GM18873 (cell line): Measurements from ENCODE around the gene FAM72A.
A peak's percentile ranks its signal among the peaks of the same experiment; 100 is the strongest.
"Not testable (repeated sequence)": the region's sequence is repeated elsewhere in the genome, so short reads cannot be mapped to it uniquely, and the experiment has no call there.

Experiments
- ATAC-seq: cut with Tn5 transposase; IDR thresholded peaks from one replicate; pipeline ENCODE4 v1.9.1; 2021; ENCODE audit warnings: mild to moderate bottlenecking, moderate library complexity, moderate number of reproducible peaks; ENCODE audit not compliant: unreplicated experiment, low FRiP score

FAM72A gene

GRCh38 chr1:206218285-206218684 is 15.6 kb upstream of the FAM72A start:
- not testable (repeated sequence) for ATAC-seq

- not testable (repeated sequence) for ATAC-seq
Measured at GRCh38 chr1:206215600-206216392, 13.2 kb upstream of the FAM72A start.

GRCh38 chr1:206210802-206211201 is 8.2 kb upstream of the FAM72A start:
- not testable (repeated sequence) for ATAC-seq

GRCh38 chr1:206205569-206205968 is 2.9 kb upstream of the FAM72A start:
- ATAC-seq = not testable (repeated sequence)

DNA sequence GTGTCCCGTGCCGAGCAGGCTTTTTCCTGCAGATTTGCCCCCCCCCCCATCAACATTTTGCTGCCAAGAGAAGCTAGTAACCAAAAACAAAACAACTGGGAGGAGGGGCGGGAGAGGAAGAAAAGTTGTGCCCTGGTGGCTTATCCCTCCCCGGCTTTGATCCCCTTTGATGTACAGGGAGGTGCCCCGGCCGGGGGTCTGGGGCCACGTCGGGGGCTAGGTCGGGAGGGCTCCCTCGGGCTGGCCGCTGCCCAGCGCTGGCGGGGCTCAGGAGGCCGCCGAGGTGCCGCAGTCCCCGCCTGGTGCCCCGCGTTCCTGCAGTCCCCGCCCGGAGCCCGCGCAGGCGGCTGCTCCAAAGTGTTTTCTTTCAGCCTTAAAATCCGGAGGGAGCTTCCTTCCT is 2.2 kb upstream of the FAM72A start:
- not testable (repeated sequence) for ATAC-seq

DNA sequence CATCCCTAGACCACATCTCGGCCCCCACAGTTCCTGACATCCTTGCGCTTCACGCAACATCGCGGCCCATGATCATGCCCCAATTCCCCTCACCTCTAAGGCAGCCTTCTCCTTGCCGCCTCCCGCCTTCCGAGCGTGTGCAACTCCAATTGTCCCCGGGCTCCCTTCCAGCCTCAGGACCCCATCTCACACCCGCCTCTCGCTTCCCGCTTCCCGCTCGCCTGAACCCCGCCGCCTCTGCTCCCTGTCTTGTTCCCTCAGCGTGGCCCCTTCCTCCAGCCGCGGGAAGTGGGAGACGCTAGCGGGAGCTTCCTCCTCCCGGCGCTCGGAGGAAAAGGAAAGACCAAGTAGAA is 1.5 kb upstream of the FAM72A start:
- ATAC-seq = not testable (repeated sequence)

DNA sequence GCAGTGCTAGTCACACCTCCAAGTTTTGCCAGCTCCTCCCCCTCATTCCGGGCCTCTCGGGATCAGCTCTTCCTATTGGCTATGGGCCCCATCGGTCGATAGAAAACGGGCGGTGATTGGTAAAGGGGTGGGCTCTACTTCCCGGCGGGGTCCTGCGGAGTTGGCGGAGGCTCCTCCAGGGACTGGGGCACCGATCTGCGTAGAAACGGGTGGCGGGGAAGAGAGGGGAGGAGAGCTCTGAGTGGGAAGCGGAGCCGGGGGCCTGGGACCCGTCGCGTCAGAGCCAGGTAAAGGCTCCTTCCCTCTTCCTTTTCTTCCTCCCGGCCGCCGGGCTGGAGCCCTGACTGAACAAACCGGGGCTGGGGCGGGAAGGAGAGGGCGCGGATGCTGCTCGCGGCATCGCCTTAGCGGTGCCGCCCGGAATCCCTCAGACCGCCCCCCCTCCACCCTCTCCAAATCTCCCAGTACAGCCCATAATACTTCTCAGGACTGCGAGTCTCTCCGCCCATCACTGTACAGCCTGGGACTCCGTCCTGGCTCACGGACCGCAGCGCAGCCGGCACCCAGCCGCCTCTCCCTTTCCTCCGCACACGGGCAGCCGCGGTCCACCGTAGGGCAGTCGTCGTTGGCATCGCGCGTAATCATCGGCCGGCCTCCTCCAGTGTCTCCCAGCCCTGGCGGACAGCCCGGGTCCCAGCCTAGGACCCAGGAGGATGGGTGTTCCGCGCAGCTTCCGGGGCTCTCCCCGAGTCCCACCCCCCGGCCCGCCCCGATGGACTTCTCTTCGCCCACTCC is 922 bp upstream of the FAM72A start, which contains the start of gene SRGAP2:
SRGAP2 (plus strand) TSS at position 178 of the 795 bp plus-strand sequence. CDS start 2,430 bp downstream, outside the sequence.
- ATAC-seq = peak; percentile 0

DNA sequence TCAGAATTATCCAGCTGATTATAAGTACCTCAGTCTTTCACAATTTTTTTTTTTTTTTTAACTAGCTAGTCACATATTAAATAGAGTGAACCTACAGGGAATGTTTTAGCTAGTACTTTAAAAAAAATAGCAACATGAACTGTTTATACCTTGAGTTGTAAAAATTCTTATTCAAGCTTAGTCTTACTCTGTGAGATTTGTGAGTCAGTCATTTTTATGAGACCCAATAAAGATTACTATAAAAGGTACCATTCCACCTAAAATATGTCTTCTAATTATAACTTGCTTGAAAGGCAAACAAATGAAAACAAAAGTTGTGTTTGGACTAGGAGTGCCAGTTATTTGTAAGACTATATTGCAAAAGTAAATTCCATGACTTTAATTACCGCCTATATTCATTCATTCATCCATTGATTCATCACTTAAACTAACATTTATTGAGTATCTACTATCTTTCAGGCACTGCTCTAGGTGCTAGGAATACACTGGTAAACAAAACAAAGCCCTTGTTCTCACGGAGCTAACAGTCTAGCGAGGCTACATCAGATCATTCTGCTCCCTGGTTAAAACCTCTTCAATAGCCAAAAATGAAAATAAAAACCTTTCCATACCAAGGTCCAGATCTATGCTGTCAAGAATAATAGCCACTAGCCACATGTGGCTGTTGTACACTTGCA is 5.8 kb downstream of the FAM72A start:
- ATAC-seq = not testable (repeated sequence)

GRCh38 chr1:206195182-206195581 is 7.5 kb downstream of the FAM72A start:
- ATAC-seq = not testable (repeated sequence)

DNA sequence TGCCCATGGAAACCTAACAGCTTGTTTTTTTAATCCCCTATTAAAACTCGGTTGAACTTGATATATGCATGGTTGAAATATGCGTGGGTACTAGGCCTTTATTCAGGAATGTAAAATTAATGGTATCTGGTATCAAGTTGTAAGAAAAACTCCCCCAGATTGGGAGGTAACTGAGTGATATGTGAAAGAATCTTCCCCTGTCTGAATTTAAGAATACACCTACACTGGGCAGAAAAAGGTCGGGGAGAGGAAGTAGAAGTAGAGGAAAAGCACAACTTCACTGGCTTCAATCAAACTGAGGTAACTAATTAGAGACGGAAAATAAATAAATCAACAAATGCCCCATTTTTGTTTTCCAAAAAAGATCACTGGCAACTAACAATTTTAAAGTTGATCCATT is 15.8 kb downstream of the FAM72A start:
- ATAC-seq = not testable (repeated sequence)

GRCh38 chr1:206185778-206186177 is 16.9 kb downstream of the FAM72A start:
- ATAC-seq = not testable (repeated sequence)

- ATAC-seq = not testable (repeated sequence)
Measured at GRCh38 chr1:206183788-206184187, 18.9 kb downstream of the FAM72A start.

DNA sequence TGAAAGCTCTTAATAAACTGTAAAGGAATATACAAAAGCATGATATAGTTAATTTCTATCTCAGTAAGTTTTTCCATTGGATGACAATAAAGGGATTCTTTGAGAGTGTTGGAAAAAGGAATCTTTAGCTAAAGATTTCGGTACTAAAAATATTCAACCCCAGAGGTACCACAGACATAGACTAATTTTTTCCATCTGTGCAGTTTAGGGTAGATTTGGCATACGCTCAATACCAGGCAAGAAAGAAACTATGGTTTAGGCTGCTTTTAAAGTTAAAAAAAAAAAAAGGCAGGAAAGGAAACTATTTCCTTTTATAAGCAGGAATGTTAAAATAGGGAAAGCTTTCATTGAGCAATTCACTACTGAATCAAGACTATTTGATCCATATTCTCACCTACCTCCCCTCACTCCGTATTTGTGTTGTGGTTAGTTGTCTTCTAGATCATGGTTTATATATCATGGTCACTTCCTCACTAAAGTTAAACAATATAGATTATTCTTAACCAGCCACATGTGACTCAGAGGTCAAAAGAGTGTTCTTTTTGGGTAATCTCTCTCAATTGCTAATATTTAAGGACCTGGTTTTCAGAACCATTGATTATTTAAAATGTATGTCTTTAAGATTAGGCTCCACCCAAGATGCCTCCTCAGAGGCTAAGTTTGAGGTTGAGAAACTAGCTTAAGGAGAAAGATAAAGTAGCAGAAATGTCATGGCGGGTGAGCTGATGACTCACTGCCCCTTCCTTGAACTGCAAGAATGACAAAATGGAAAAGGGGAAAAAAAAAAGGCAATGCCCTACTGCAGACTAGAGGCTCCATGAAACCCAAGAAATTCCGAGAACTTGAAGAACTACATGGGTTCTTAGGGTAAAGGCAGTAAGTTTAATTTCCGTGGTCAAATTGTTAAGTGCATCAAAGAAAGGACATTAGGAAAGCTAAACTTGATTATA is 20.0 kb downstream of the FAM72A start:
- not testable (repeated sequence) for ATAC-seq

DNA sequence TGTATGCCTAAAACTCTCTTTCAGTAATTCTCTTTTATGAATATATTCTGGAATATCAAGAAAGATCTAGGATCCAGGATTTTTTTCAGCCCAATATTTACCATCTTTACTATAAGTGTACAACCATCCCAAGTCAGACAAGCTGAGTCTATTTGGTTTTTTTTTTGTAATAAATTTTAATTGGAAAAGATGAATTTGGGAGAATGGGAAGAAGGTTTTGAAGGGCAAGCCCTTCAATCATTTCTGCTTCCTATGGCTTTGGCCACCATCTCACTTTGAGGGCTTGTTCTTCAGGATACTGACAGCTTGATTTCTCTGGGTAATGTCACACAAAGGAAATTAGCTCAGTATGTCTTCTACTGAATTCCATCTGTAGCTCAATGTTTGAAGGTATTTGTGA is 23.0 kb downstream of the FAM72A start:
- ATAC-seq = not testable (repeated sequence)

- ATAC-seq = not testable (repeated sequence)
Measured at GRCh38 chr1:206178061-206178989, 24.3 kb downstream of the FAM72A start.

- ATAC-seq = not testable (repeated sequence)
Measured at GRCh38 chr1:206176114-206176502, 26.5 kb downstream of the FAM72A start.

DNA sequence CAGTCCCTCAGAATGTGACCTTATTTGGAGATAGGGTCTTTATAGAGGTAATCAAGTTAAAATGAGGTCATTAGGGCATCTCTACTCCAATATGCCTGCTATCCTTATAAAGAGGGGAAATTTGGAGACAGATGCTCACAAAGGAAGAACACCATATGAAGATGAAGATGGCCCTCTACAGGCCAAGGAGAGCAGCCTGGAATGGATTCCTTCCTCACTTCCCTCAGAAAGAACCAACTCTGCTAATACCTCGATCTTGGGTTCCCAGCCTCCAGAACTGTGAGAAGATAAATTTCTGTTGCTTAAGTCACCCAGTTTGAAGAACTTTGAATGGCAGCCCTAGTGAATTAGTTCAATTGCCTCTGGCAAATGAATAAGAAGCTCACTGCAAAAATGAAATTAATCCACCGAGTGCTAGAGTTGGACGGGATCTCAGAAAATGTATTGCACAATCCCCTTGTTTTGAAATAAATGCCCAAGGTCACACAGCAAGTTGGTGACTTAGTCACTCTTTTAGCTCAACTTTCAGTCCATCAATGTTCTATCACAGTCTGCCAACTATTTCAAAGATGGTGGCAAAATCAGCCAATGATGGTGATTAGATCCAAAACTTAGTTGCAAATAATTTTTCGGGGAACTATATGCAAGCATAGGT is 27.1 kb downstream of the FAM72A start:
- not testable (repeated sequence) for ATAC-seq
